Prostate gland (tissue), 2 donors: ENCODE results near the gene PAX5. TPM values are rescaled to one million over a fixed set of nuclear protein-coding genes. Genes with fewer than 3 reads are reported as not detected.

ENCODE experiments used
- DNase-seq: peaks from one replicate; pipeline ENCODE4 v3.0.0-alpha.2; 2019; ENCODE audit warnings: low spot score
- H3K27ac ChIP-seq, 2 donors: fragments of 200-600 bp; sonication (generic); 2 replicates each; pipeline ENCODE4 v1.5.1; 2017 to 2019
- H3K27me3 ChIP-seq: fragments of 200-600 bp; sonication (generic); replicated peaks from 2 replicates; pipeline ENCODE4 v1.5.1; 2019; ENCODE audit not compliant: insufficient read depth
- H3K36me3 ChIP-seq, 2 donors: fragments of 200-600 bp; sonication (generic); 1 replicate in 1 of 2; 2 replicates in 1 of 2; pipeline versions ENCODE4 v1.5.1 to v1.8.1; 2017 to 2019
- H3K4me1 ChIP-seq: fragments of 200-600 bp; sonication (generic); replicated peaks from 2 replicates; pipeline ENCODE4 v1.5.1; 2019
- H3K4me3 ChIP-seq, 2 donors: fragments of 200-600 bp; sonication (generic); 2 replicates each; pipeline ENCODE4 v1.5.1; 2017 to 2019
- H3K9me3 ChIP-seq: fragments of 200-600 bp; sonication (generic); 2 replicates; pipeline ENCODE4 v1.5.1; 2017
- POLR2A ChIP-seq: fragments of 450-650 bp; IDR thresholded peaks from one replicate; pipeline ENCODE4 v1.6.1; 2016; ENCODE audit warnings: antibody characterized with exemption, mild to moderate bottlenecking
- POLR2AphosphoS5 ChIP-seq: sonication (generic); formaldehyde crosslinking; IDR thresholded peaks from one replicate; pipeline ENCODE4 v1.6.1; 2017; ENCODE audit warnings: antibody characterized with exemption
- WGBS: methylation state at CpG from one replicate; pipeline ENCODE4 v1.1.5; 2018; 5-methylcytosine and 5-hydroxymethylcytosine counted together
- intact Hi-C: fragments of 100-400 bp; cut with DNase I; formaldehyde crosslinking; loops from one replicate; pipeline ENCODE4 v1.14.2; 2022
- total RNA-seq, 2 donors: library from RNA; depleted of rRNA; stranded (reverse); fragments of >200 nt; gene quantifications; one replicate each; pipeline ENCODE4 v1.1.0, GENCODE V29; 2016
- TF ChIP-seq, protein P1 (sequence below), 4 experiments: fragments of 200-600 bp in 2 of 4; fragments of 450-650 bp in 2 of 4; sonication (generic) in 2 of 4; IDR thresholded peaks; 1 replicate in 3 of 4; 2 replicates in 1 of 4; pipeline ENCODE4 v1.5.1; 2016 to 2019; ENCODE audit warnings: antibody characterized with exemption in 4 of 4, mild to moderate bottlenecking in 2 of 4, moderate library complexity in 2 of 4

PAX5 gene
- total RNA-seq, 2 donors from 2014 or later, result 0.05 to 0.11 TPM

DNA sequence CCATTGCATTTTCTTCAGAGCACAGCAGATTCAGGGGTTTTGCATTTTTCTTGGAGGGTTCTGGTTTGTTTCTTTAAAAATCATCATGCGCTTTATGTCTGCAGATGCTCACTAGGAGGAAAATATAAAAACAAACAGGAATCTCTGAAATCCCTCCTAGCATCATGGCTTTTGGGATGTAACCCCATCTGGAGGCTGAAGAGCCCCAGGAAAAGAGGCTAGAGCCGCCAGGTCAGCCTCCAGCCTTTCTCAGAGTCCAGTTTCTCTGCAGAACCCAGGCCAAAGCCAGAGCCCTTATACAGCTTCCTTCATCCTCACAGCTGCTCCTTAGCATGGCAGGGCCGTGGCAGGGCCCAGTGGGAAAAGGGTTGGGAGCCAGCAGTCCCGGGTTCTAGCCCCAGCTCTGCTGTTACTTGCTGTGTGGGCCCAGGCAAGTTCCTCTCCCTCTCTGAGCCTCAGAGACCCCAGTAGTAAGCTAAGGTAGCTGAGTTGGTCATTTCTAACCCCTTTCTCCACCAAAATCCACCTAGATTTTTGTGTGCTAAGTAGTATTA is 62.1 kb downstream of the PAX5 start:
- TF ChIP-seq POLR2AphosphoS5 (no peak), POLR2A (no peak)
- TF ChIP-seq, protein P1, sequence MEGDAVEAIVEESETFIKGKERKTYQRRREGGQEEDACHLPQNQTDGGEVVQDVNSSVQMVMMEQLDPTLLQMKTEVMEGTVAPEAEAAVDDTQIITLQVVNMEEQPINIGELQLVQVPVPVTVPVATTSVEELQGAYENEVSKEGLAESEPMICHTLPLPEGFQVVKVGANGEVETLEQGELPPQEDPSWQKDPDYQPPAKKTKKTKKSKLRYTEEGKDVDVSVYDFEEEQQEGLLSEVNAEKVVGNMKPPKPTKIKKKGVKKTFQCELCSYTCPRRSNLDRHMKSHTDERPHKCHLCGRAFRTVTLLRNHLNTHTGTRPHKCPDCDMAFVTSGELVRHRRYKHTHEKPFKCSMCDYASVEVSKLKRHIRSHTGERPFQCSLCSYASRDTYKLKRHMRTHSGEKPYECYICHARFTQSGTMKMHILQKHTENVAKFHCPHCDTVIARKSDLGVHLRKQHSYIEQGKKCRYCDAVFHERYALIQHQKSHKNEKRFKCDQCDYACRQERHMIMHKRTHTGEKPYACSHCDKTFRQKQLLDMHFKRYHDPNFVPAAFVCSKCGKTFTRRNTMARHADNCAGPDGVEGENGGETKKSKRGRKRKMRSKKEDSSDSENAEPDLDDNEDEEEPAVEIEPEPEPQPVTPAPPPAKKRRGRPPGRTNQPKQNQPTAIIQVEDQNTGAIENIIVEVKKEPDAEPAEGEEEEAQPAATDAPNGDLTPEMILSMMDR (IDR thresholded peaks at IDR 0.05), result no peak
- 73% methylated on average over 4 of the region's 4 CpGs for WGBS
- Histone ChIP-seq H3K9me3 (no peaks in the 10 kb centered on the region), H3K27me3 (no peaks in the 10 kb centered on the region), H3K27ac (no peak overlapping the region), H3K4me3 (no peak overlapping the region), H3K36me3 (no peaks in the 10 kb centered on the region), H3K4me1 (no peaks in the 10 kb centered on the region)
- DNase-seq, result no peak
- intact Hi-C loops, result no loop called here

DNA sequence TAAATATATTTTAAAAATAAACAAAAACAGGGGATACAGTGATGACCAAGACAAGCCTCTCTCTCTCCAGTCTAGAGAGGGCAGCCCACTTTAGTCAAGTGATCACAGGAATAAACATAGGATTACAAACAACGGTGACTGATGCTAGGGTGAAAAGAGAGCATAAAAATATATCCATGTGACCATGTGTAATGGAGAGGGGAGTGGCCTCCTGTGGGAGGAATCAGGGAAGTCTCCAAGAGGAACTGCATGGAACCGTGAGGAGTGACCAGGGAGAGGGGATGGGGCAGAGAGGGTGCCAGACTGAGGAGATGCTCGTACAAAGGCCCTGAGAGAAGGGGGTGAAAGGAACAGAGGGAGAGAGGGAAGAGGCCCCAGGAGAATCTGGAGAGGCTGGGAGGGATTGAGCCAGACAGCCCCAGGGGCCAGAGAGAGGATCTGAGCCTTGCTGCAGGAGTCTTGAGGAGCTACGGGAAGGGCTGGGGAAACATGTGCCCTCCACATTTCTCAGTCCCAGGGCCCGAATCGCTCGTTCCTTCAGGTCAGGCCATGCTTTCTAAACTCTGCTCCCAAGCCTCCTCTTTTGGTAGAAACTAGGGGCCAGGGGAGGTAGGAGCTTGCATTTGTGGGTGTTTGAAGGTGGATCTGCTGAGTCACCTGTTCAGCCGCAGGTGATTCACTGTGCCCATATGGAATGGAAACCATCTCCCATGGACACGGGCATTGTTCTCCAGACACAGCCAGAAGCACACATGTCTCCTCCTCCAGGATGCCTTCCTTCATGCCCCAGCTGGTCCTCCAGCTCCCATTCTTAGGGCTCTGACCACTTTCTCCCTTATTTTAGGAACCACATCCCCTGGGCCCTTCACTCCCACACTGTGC is 63.8 kb downstream of the PAX5 start:
- WGBS, result 66% methylated on average over 9 of the region's 9 CpGs
- H3K27ac ChIP-seq, result no peak overlapping the region

DNA sequence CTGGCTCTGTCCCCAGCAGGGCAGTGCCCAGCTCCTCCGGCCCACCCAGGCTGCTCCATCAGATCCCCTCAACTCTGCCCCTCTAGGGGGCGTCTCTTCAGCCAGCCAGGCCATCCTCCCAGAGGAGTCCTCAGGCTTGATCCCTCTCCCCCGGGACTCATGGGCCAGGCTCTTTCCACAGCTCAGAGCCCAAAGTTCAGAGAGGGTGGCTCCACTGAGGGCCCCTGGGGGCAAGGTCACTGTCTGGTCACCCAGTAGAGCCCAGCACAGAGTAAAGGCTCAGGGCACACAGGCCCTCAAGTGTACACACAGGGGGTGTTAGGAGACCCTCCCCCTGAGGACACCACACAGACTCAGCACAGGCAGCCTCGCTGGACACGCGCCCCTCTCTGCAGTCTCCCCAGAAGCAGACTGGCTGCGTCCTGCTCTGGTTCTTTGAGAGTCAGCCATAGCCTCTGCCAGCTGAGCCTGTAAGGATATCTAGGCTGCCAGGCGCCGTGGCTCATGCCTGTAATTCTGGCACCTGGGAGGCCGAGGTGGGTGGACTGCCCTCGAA is 64.8 kb downstream of the PAX5 start:
- no peak for DNase-seq
- no peak overlapping the region for H3K4me3 ChIP-seq
- no peaks in the 10 kb centered on the region for H3K9me3 ChIP-seq
- no peaks in the 10 kb centered on the region for H3K36me3 ChIP-seq
- TF ChIP-seq POLR2AphosphoS5, result no peak
- TF ChIP-seq, protein P1 (IDR thresholded peaks at IDR 0.05), result no peak
- TF ChIP-seq POLR2A, result no peak
- intact Hi-C loops, result no loop called here
- no peak overlapping the region for H3K27ac ChIP-seq
- 75% methylated on average over 11 of the region's 11 CpGs for WGBS
- H3K27me3 ChIP-seq, result no peaks in the 10 kb centered on the region
- H3K4me1 ChIP-seq, result no peaks in the 10 kb centered on the region

More for the DNA sequence above, 63.8 kb downstream of the PAX5 start:
- no peaks in the 10 kb centered on the region for H3K9me3 ChIP-seq
- no peaks in the 10 kb centered on the region for H3K27me3 ChIP-seq
- H3K36me3 ChIP-seq, result no peaks in the 10 kb centered on the region
- H3K4me1 ChIP-seq, result no peaks in the 10 kb centered on the region
- intact Hi-C loops, result no loop called here
- no peak overlapping the region for H3K4me3 ChIP-seq
- no peak for DNase-seq
- TF ChIP-seq, protein P1 (IDR thresholded peaks at IDR 0.05), result no peak
- TF ChIP-seq POLR2AphosphoS5, result no peak
- no peak for TF ChIP-seq POLR2A

DNA sequence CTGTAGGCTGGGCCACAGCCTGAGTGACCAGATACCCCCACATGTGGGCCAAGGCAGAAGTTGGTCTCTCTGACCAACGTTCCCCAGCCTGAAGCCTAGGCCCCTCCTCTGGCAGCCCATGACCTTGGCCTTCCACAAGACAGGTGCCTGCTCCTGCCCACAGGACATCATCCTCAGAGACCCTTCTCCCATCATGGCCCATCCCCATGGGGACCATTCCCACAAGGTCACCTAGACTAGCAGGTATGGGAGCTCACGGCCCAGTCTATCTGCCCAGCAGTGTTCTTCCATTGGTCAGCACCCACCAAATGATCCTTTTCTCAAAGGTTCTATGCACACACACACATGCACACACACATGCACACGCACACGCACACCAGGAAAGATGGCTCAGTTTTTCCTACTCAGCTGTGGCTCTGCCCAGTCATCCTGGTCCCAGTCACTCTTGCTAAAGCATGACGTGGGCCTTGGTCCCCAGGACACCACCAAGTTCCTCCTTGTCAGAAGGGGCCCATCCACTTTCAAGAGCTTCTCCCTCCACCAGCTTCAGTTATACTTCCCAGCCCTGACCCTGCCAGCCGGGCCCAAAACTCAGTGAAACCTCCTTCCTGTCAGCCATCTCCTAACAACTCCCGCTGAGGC is 65.4 kb downstream of the PAX5 start:
- intact Hi-C loops, result no loop called here
- WGBS, result 87% methylated on average over 7 of the region's 7 CpGs
- Histone ChIP-seq H3K36me3 (no peaks in the 10 kb centered on the region), H3K4me3 (no peak overlapping the region), H3K27ac (no peak overlapping the region), H3K27me3 (no peaks in the 10 kb centered on the region), H3K9me3 (no peaks in the 10 kb centered on the region), H3K4me1 (no peaks in the 10 kb centered on the region)
- TF ChIP-seq POLR2A (no peak), POLR2AphosphoS5 (no peak)
- TF ChIP-seq, protein P1 (IDR thresholded peaks at IDR 0.05), result no peak
- DNase-seq, result no peak
